8988T (cell line): Measurements from ENCODE around the gene ERC2.

Experiments
- DNase-seq: peaks from one replicate; pipeline ENCODE4 v3.0.0; 2011

Gene ERC2

GRCh38 chr3:56424336-56424735 is 43.9 kb downstream of the ERC2 start:
- DNase-seq = no peak

DNA sequence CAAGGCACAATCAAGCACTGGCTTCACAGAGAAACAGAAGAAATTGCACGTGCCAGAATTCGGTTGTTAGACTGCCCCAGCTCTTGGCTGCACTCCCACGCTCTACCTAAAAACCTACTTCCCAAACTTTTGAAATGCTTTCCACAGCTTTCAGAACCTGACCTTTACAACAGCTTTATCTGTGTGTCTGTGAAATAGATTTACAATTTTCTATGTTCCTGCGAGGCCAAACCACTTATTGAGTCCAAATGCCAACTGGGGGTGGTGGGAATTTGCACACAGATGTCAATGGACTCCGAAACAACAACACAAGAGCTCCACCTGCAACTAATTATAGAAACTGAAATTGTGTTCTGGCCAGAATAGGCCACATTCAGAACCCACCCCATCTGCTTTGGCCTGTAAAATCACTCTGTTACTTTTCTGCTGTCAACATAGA is 44.6 kb downstream of the ERC2 start:
- DNase-seq = no peak

DNA sequence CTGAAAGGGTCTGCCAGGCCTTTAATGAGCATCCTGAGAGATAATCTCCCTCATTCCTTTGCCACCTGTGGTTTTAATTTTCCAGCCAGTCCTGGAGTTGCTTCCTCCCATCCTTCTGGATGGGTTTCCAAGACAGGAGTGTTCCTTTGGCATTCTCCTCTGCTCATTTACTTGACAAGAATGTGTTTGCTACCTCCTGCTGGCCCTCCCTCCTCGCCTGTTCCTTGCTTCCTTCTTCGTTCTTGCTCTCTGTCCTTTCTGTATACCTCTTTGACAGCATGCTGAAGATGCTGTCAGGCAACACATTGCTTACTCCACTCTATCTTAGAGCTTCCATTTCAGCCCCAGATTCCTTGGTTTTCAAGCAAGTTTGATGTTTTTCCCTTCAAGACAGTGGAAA is 46.0 kb downstream of the ERC2 start:
- DNase-seq = no peak

- DNase-seq = no peak
Measured at GRCh38 chr3:56421205-56421604, 47.1 kb downstream of the ERC2 start.

DNA sequence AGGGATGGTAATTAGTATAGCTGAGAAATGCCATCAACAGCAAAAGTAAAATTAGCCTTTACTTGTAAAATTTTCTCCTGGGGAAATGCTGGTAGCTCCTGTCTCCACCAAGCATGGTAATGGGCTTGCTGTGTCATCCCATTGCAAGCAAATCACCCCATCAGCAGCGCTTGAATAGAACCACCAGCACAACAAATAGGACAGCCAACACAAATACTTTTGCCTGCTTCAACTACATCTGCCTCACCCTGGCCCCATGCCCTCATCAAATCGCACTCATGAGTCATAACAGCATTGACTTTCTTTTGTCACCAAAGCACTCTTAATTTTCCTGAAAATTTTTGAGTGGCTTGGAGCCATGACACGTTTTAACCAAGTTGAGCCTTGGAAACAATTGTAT is 52.6 kb downstream of the ERC2 start:
- no peak for DNase-seq

GRCh38 chr3:56413911-56414310 is 54.4 kb downstream of the ERC2 start:
- no peak for DNase-seq

DNA sequence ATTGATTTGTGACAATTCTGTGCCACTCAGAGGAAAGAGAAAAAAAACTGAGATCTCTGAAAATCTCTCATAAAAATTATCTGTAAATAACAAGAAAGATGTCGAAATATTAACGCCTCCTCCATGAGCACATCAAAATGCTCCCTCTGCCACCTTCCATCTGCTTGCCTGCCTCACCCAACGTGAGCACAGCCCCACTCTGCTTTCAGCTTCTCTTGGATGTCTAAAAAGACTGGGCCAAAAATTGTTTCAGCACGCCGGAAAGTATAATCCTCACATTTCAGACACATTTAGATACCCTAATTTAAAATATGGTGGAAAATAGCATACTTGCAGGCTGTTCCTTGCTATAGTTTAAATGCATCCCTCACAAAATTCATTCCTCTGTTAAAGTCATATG is 57.1 kb downstream of the ERC2 start:
- no peak for DNase-seq

- no peak for DNase-seq
Measured at GRCh38 chr3:56410576-56410975, 57.7 kb downstream of the ERC2 start.

- DNase-seq = no peak
Measured at GRCh38 chr3:56409790-56410189, 58.5 kb downstream of the ERC2 start.

DNA sequence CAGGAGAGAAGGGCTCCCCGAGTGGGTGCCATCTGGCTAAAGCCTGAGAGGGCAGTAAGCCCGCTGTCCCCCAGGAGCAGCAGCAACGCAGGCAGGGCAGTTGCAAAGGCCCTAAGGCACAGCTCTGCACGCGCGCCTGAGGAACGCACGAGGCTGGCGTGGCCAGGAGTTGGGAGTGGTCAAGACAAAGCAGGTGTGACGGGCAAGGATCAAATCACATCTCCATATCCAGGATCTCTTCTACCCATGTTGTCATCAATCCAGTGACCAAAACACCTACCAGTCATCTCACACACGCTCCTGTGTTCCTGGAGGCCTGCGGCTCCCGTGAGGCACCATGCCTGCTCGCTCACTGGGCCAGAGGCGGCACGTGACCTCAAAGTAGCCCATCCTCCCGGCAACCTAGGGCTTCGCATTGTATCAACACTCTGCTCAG is 59.5 kb downstream of the ERC2 start:
- DNase-seq = no peak

DNA sequence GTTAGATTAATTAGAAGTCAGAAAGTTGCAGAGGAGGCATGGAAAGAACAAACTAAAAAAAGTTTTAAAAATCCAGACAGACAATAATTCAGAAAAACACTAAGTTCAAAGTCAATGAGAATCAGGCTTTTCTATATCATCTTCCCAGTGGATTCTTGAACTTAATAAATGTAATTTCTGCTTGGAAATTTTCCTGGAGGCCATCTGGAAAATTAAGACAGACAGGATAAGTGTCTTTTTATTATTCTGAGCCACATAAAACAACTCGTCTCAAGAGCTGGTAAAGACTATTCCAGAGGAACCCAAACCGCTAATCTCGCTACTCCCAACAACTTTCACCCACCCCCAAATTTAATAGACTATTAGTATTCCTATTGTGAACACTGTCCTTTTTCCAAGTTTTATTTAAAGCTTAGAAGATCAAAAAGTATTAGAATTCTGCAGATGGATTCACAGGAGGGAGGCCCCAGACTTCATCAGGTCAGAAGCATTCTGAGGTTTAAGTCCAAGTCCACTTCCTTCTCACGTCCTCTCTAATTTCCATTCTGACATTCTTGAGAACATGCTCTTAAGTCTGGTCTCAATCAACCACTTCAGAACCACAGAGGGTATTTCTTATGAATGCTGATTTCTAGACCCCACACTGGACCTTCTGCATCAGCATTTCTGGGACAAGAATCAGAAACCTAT is 61.3 kb downstream of the ERC2 start:
- no peak for DNase-seq

DNA sequence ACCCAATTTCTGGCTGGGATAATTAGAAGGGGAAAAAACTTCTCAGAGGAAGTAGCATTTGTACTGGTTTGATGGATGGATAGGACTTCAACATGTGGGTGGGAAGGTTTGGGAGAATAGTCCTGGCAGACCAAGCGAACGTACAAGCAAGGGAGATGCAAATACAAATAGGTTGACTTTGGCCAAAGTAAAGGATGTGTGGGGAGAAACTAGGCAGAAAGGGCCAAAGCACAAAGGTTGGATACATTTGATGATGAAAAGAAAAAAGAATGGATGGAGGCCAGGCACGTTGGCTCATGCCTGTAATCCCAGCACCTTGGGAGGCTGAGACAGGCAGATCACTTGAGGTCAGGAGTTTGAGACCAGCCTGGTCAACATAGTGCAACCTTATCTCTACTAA is 63.4 kb downstream of the ERC2 start:
- DNase-seq = no peak

GRCh38 chr3:56398659-56399058 is 69.6 kb downstream of the ERC2 start:
- DNase-seq = no peak

DNA sequence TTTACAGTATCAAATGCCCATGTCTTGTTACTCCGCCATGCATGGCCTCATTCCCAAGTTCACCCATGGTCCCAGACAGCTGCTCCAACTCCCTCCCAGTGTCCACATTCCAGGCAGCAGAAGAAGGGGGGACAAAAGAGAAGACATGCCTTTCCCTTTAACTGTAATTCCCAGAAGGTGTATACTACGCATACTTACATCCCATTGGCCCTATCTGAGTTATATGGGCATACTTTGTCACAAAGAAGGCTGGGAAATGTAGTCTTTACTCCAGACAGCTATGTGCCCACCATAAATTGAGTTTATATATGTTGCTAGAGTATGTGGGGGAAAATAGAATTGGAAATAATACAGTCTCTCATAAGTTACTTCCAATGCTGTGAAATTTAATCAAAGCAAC is 70.5 kb downstream of the ERC2 start:
- no peak for DNase-seq

GRCh38 chr3:56389183-56389830 is 79.0 kb downstream of the ERC2 start:
- DNase-seq = no peak

- no peak for DNase-seq
Measured at GRCh38 chr3:56383092-56383491, 85.2 kb downstream of the ERC2 start.

- no peak for DNase-seq
Measured at GRCh38 chr3:56379723-56380287, 88.5 kb downstream of the ERC2 start.

DNA sequence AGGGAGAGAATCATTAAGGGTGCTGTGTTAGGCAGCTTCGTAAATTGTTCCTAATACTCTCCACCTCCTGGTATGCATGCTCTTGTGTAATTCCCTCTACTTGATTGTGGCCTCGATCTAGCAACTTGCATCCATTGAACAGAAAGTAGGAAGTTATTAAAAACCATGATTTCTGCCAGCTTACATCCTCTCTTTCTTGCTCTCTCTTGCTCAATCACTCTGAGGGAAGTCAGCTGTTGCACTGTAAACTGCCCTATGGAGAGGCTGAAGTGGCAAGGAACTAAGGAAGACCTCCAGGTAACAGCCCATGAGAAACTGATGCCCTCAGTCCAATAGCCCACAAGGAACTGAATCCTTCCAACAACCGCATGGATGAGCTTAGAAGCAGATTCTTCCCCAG is 92.6 kb downstream of the ERC2 start:
- no peak for DNase-seq

- DNase-seq = no peak
Measured at GRCh38 chr3:56373386-56373785, 94.9 kb downstream of the ERC2 start.

GRCh38 chr3:56370991-56371775 is 97.1 kb downstream of the ERC2 start:
- DNase-seq = no peak

- no peak for DNase-seq
Measured at GRCh38 chr3:56369914-56370313, 98.4 kb downstream of the ERC2 start.

GRCh38 chr3:56368846-56369245 is 99.4 kb downstream of the ERC2 start:
- DNase-seq = no peak

- no peak for DNase-seq
Measured at GRCh38 chr3:56366641-56367162, 101.6 kb downstream of the ERC2 start.
